Sigmoid colon (tissue), 7 donors: ENCODE results near the gene LCP1. TPM values are rescaled to one million over a fixed set of nuclear protein-coding genes. Genes with fewer than 3 reads are reported as not detected.

Experiments
- DNase-seq: peaks from one replicate; pipeline ENCODE4 v3.0.0-alpha.2; 2019
- H3K27ac ChIP-seq, 4 donors: fragments of 200-600 bp; sonication (generic); one replicate each; pipeline ENCODE4 v1.5.1; 2016 to 2019; ENCODE audit warnings: mild to moderate bottlenecking in 1 of 4
- H3K27me3 ChIP-seq, 3 donors: fragments of 200-600 bp; sonication (generic); one replicate each; pipeline ENCODE4 v1.5.1; 2019; ENCODE audit warnings: mild to moderate bottlenecking in 1 of 3
- H3K36me3 ChIP-seq, 4 donors: fragments of 200-600 bp; sonication (generic); one replicate each; pipeline ENCODE4 v1.5.1; 2016 to 2019
- H3K4me1 ChIP-seq, 4 donors: fragments of 200-600 bp; sonication (generic); one replicate each; pipeline ENCODE4 v1.5.1; 2017 to 2019
- H3K4me3 ChIP-seq, 4 donors: fragments of 200-600 bp; sonication (generic); one replicate each; pipeline ENCODE4 v1.5.1; 2017 to 2019; ENCODE audit warnings: mild to moderate bottlenecking in 2 of 4, moderate library complexity in 1 of 4
- H3K9me3 ChIP-seq, 4 donors: fragments of 200-600 bp in 3 of 4; sonication (generic) in 3 of 4; one replicate each; pipeline versions ENCODE4 v1.5.1 to v1.6.1; 2013 to 2019
- EP300 ChIP-seq, 4 donors: sonication (generic); formaldehyde crosslinking; IDR thresholded peaks; one replicate each; pipeline ENCODE4 v1.6.1; 2017; ENCODE audit warnings: antibody characterized with exemption in 4 of 4
- POLR2A ChIP-seq, 2 donors: fragments of 450-650 bp; IDR thresholded peaks; one replicate each; pipeline ENCODE4 v1.6.1; 2016; ENCODE audit warnings: antibody characterized with exemption in 2 of 2, mild to moderate bottlenecking in 2 of 2, moderate library complexity in 2 of 2
- POLR2AphosphoS5 ChIP-seq, 4 donors: sonication (generic); formaldehyde crosslinking; IDR thresholded peaks; one replicate each; pipeline ENCODE4 v1.6.1; 2017; ENCODE audit warnings: antibody characterized with exemption in 4 of 4
- WGBS, 2 donors: extraction: QIAGEN DNeasy Blood & Tissue Kit; methylation state at CpG; one replicate each; pipeline ENCODE4 v1.1.7; 2013; 5-methylcytosine and 5-hydroxymethylcytosine counted together
- intact Hi-C: fragments of 100-400 bp; cut with DNase I; formaldehyde crosslinking; loops from one replicate; pipeline ENCODE4 v1.15.1; 2023
- polyA plus RNA-seq, 3 donors: library from polyadenylated mRNA; stranded (reverse); fragments of 200-250 nt; gene quantifications; one replicate each; pipeline ENCODE4 v1.2.3, GENCODE V29; 2013
- total RNA-seq, 4 donors: library from RNA; depleted of rRNA; stranded (reverse); fragments of >200 nt; gene quantifications; one replicate each; pipeline ENCODE4 v1.1.0, GENCODE V29; 2016
- TF ChIP-seq, protein P1 (sequence below), 4 experiments: fragments of 450-650 bp in 3 of 4; fragments of 200-600 bp in 1 of 4; IDR thresholded peaks; one replicate each; pipeline ENCODE4 v1.5.1; 2016 to 2019; ENCODE audit warnings: antibody characterized with exemption in 4 of 4, mild to moderate bottlenecking in 3 of 4, moderate library complexity in 2 of 4
- donor health status: healthy with polysubstance abuse.
- donor health status: Bipolar disorder and iron deficiency.
- donor health status: healthy.

The LCP1 gene
- total and polyA plus RNA-seq, 7 donors = 10.0 to 112 (median 27.4) TPM

GRCh38 chr13:46150134-46150693 is 31.8 kb downstream of the LCP1 start:
- intact Hi-C loops = no loop called here
- TF ChIP-seq EP300 (IDR thresholded peaks at IDR 0.05) (no peak), POLR2A (IDR thresholded peaks at IDR 0.05) (no peak), POLR2AphosphoS5 (IDR thresholded peaks at IDR 0.05) (no peak)
- TF ChIP-seq, protein P1, sequence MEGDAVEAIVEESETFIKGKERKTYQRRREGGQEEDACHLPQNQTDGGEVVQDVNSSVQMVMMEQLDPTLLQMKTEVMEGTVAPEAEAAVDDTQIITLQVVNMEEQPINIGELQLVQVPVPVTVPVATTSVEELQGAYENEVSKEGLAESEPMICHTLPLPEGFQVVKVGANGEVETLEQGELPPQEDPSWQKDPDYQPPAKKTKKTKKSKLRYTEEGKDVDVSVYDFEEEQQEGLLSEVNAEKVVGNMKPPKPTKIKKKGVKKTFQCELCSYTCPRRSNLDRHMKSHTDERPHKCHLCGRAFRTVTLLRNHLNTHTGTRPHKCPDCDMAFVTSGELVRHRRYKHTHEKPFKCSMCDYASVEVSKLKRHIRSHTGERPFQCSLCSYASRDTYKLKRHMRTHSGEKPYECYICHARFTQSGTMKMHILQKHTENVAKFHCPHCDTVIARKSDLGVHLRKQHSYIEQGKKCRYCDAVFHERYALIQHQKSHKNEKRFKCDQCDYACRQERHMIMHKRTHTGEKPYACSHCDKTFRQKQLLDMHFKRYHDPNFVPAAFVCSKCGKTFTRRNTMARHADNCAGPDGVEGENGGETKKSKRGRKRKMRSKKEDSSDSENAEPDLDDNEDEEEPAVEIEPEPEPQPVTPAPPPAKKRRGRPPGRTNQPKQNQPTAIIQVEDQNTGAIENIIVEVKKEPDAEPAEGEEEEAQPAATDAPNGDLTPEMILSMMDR (IDR thresholded peaks at IDR 0.05) = no peak
- H3K27ac ChIP-seq = no peak overlapping the region
- no peaks in the 10 kb centered on the region for H3K9me3 ChIP-seq
- no peaks in the 10 kb centered on the region for H3K36me3 ChIP-seq
- H3K27me3 ChIP-seq = no peaks in the 10 kb centered on the region
- 98 to 100% methylated on average over 1 of the region's 1 CpG for WGBS, 2 donors
- no peak for DNase-seq
- H3K4me1 ChIP-seq = no peaks in the 10 kb centered on the region
- H3K4me3 ChIP-seq = no peak overlapping the region

GRCh38 chr13:46149272-46150133 is 32.5 kb downstream of the LCP1 start:
- no peak overlapping the region for H3K4me3 ChIP-seq
- TF ChIP-seq EP300 (IDR thresholded peaks at IDR 0.05) (no peak), POLR2AphosphoS5 (IDR thresholded peaks at IDR 0.05) (no peak), POLR2A (IDR thresholded peaks at IDR 0.05) (no peak)
- TF ChIP-seq, protein P1 (IDR thresholded peaks at IDR 0.05) = no peak
- intact Hi-C loops = no loop called here
- no peaks in the 10 kb centered on the region for H3K4me1 ChIP-seq
- H3K9me3 ChIP-seq = no peaks in the 10 kb centered on the region
- 70 to 75% methylated on average over 7 of the region's 7 CpGs for WGBS, 2 donors
- no peak overlapping the region for H3K27ac ChIP-seq
- no peak for DNase-seq
- no peaks in the 10 kb centered on the region for H3K27me3 ChIP-seq
- H3K36me3 ChIP-seq = no peaks in the 10 kb centered on the region

- Histone ChIP-seq H3K4me1 (no peaks in the 10 kb centered on the region), H3K27me3 (no peaks in the 10 kb centered on the region), H3K36me3 (no peaks in the 10 kb centered on the region), H3K27ac (no peak overlapping the region), H3K4me3 (no peak overlapping the region), H3K9me3 (no peaks in the 10 kb centered on the region)
- WGBS, 2 donors = 41 to 52% methylated on average over 3 of the region's 3 CpGs
- intact Hi-C loops = no loop called here
- DNase-seq = no peak
- TF ChIP-seq, protein P1 (IDR thresholded peaks at IDR 0.05) = no peak
- TF ChIP-seq EP300 (IDR thresholded peaks at IDR 0.05) (no peak), POLR2AphosphoS5 (IDR thresholded peaks at IDR 0.05) (no peak), POLR2A (IDR thresholded peaks at IDR 0.05) (no peak)
Observed at GRCh38 chr13:46146898-46147297, 35.1 kb downstream of the LCP1 start.

DNA sequence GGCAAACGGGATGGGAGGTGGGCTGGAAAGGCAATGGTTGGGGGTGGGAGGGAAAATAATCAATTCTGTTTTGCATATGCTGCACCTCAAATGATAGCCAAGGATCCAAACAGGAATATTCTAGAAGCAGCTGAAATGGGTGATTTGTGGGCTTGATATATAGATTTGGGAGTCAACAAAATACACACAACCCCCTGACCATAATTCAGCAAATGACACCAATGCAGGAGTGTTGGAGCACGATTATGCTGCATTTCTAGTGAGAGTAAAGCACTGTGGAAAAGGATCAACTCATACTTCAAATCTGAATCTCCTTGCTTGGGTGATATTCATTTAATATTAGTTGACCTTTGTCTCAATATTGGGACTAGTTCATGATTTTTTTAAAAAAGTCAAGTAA is 36.0 kb downstream of the LCP1 start:
- 47 to 71% methylated on average over 2 of the region's 2 CpGs for WGBS, 2 donors
- no peaks in the 10 kb centered on the region for H3K4me1 ChIP-seq
- H3K27me3 ChIP-seq = no peaks in the 10 kb centered on the region
- DNase-seq = no peak
- H3K4me3 ChIP-seq = no peak overlapping the region
- no peaks in the 10 kb centered on the region for H3K9me3 ChIP-seq
- no peaks in the 10 kb centered on the region for H3K36me3 ChIP-seq
- intact Hi-C loops = no loop called here
- no peak overlapping the region for H3K27ac ChIP-seq
- no peak for TF ChIP-seq POLR2AphosphoS5 (IDR thresholded peaks at IDR 0.05)
- no peak for TF ChIP-seq EP300 (IDR thresholded peaks at IDR 0.05)

DNA sequence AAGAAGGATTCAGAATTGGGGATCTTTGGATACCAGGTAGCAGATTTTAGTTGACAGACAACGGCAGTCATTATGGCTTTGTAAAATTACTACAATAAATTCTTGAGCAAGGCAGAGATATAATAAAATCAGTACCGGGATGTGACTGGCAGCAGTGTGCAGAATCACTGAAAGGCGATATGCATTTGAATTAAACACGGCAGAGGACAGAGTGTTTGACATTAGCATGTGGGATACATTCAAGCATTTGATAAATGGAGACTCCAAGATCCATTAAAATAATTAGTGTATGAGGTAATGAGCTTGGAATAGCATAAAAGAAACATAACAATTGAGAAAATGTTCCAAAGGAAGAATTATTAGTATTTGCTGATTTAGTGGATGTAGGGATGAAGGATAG is 36.8 kb downstream of the LCP1 start:
- no peak overlapping the region for H3K27ac ChIP-seq
- H3K4me1 ChIP-seq = no peaks in the 10 kb centered on the region
- TF ChIP-seq, protein P1 (IDR thresholded peaks at IDR 0.05) = no peak
- intact Hi-C loops = no loop called here
- H3K36me3 ChIP-seq = no peaks in the 10 kb centered on the region
- no peaks in the 10 kb centered on the region for H3K27me3 ChIP-seq
- H3K9me3 ChIP-seq = no peaks in the 10 kb centered on the region
- DNase-seq = no peak
- WGBS, 2 donors = 29 to 71% methylated on average over 4 of the region's 4 CpGs
- no peak overlapping the region for H3K4me3 ChIP-seq
